HUDEP-2 (cell line): Measurements from ENCODE around the gene ACADS.

Source experiments
- DNase-seq, 76 experiments: peaks; one replicate each; lab custom pipeline; 2025; ENCODE audit not compliant: unreplicated experiment in 76 of 76; lab: John Stamatoyannopoulos, UW

ACADS gene

GRCh38 chr12:120725659-120726509 lies at the start of gene ACADS:
TSS of gene ACADS (plus strand) at chr12:120725826. CDS start at chr12:120725886, 60 bp downstream.
- peak in 73 of 76 experiments; percentile 18 to 89 (median 71) for DNase-seq

- no peak for DNase-seq
Measured at GRCh38 chr12:120677765-120678473, 47.7 kb upstream of the ACADS start.

- no peak for DNase-seq
Measured at GRCh38 chr12:120678572-120678971, 47.1 kb upstream of the ACADS start.

DNA sequence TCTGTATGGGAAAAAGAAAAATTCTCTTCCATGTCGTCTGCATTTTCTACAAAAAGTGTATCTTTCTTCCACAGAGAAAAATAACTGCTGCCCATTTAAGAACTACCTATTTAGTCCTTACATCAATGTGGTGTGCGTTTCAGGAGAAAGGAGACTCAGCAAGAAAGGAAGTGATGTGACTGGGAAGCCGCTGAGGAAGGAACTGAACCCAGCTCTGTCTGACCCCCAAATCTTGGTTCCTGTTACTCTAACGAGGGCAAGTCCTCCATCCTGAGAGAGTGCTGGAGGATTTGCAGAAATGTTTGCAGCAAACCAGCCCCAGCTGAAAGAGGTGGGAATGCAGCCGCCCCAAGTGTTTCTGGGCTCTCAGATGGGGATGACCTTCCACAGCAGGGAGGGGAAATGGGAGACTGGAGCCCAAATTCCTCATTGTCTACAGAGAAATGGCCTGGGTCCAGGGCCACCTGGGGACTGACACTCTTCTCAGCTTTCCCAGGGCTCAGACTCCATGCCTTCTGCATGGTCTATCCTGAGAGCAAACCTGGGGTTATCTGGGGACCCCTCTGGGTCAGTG lies 45.4 kb upstream of the ACADS start:
- no peak for DNase-seq

GRCh38 chr12:120684523-120684932 lies 41.1 kb upstream of the ACADS start:
- DNase-seq, result no peak

GRCh38 chr12:120685522-120685921 lies 40.1 kb upstream of the ACADS start:
- no peak for DNase-seq

DNA sequence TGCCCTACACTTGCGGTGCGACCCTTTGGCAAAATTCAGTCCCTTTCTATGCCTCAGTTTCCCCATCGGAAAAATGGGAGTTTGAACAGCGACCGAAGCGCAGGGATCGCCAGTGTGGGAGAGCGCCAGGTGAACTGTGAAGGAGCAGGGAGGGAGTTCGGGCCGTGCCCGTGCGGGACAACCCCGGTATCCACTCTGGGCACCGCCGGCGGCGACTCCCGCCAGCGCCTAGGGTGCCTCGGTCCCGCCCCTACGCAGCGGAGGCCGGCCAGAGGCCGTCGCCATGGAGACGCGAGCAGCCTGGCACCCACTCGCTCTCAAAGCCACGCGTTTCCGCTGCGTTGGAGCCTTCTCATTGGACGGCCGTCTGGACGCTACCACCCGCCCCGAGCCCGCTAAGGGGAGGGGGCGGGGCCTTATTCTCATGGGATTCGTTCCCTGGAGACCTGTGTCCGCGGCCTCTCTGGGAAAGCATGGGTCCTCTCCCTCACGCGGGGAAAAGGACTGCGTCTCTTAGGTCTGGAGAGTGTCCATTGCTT lies 39.4 kb upstream of the ACADS start:
- peak; percentile 45 to 99 (median 95) for DNase-seq

GRCh38 chr12:120686690-120687577 lies 38.7 kb upstream of the ACADS start, which contains the start of gene MLEC:
TSS of gene MLEC (plus strand) at chr12:120687149. CDS start at chr12:120687297, 148 bp downstream.
- peak in 75 of 76 experiments; percentile 77 to 99 (median 97) for DNase-seq

- DNase-seq, result peak in 38 of 76 experiments; percentile 4 to 45 (median 21)
Measured at GRCh38 chr12:120687578-120688289, 37.9 kb upstream of the ACADS start.

DNA sequence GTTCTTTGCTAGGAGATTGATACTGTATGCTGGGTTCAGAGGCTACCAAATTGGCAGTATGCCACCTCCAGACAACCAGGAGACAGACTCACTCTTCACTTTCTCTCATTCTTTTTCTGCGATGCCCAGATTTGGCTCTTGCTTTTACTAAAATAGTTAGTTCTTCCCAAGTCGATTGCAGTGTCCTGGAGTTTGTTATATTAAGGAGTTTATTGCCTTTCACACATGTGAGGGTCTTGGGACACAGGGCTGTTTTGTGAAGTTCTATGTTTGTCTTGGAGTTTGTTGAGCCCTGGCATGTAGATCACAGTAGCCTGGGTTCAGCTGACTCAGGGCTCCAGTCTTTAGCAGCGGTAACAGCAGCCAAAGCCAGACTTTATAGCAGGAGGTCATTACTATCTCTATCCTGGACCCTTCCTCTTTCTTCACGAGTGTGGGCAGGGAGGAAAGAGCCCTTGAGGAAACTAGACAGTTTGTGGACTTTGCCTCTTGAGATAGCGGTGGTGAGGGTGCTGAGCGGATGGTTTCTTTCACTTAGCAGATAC lies 37.0 kb upstream of the ACADS start:
- DNase-seq, result peak in 29 of 76 experiments; percentile 3 to 34 (median 16)

DNA sequence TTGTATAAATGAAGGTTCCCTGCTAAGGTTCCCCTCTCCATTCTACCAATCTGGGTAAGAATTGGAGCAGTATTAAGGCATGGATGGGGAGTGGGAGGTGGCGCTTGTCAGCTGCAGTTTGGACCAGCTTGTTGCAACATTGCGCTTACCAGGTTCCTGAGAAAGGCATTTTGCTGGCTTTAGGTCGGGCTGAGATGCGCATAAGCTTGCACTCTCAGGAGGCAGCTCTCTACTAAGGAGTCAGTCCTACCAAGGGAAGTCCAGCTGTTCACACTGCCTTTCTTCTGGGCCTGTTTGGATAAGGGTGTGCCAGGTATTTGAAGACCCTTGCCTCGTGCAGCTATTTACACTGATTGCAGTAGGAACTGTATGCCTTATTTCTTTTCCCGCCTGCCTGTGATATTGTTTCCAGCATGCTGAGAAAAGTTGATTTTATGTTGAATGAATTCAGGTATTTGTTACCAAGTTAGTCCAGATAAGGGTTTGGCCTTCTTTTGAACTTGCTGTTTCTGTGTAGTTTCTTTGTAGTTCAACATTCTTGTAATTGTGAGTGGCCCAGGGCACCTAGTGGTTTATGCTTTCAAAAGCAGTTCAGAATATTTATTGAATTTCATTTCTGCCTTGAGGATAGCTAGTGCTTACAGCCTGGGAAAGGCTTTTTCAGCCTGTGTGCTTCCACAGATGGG lies 36.1 kb upstream of the ACADS start:
- no peak for DNase-seq

DNA sequence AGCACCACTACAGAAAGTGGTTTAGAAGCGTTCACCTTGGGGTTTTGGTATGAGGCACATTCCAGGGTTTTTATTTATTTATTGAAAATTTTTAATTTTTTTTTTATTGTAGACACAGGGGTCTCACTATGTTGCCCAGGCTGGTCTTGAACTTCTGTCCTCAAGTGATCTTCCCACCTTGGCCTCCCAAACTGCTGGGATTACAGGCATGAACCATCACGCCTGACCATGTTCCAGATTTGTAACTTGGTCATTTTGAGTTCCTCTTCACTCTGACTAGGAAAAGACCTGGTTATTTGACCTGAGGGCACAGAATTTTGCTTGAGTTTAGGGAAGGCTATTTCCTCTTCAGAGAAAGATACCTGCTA lies 35.6 kb upstream of the ACADS start:
- no peak for DNase-seq

- no peak for DNase-seq
Measured at GRCh38 chr12:120690978-120691377, 34.6 kb upstream of the ACADS start.

GRCh38 chr12:120692524-120693033 lies 33.0 kb upstream of the ACADS start:
- no peak for DNase-seq

DNA sequence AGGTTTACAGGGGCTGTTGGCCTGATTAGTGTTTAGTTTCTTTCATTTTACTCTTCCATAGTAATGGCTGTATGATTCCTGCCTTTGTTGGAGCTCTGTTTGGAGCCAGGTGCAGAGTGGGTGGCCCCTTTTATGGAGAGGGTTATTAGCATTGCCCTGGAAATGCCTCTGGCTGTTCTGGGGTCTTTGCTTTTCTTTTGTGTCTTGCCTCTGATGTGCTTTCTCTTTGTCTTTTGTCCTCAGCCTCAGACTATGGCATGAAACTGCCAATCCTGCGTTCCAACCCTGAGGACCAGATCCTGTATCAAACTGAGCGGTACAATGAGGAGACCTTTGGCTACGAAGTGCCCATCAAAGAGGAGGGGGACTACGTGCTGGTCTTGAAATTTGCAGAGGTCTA lies 31.8 kb upstream of the ACADS start:
- no peak for DNase-seq

GRCh38 chr12:120696626-120697025 lies 29.0 kb upstream of the ACADS start:
- no peak for DNase-seq

- no peak for DNase-seq
Measured at GRCh38 chr12:120697344-120697743, 28.3 kb upstream of the ACADS start.

- no peak for DNase-seq
Measured at GRCh38 chr12:120698665-120699064, 27.0 kb upstream of the ACADS start.
